Activated naive CD4-positive, alpha-beta T cell treated with anti-CD3 and anti-CD28 coated beads, Interleukin-2, amount 50 U/mL, for 16 hours (primary cell): ENCODE data around the gene CMSS1.

Experiments
- DNase-seq: peaks from one replicate; pipeline ENCODE4 v3.0.0-alpha.2; 2020

The CMSS1 gene

GRCh38 chr3:100068826-100069225 is 251.2 kb downstream of the CMSS1 start:
- DNase-seq = peak; percentile 79

- DNase-seq = no peak
These were observed 251.8 kb downstream of the CMSS1 start for GRCh38 chr3:100069472-100069871.

- no peak for DNase-seq
These were observed 254.8 kb downstream of the CMSS1 start for GRCh38 chr3:100072326-100073048.

- no peak for DNase-seq
These were observed 255.5 kb downstream of the CMSS1 start for GRCh38 chr3:100073049-100073713.

- DNase-seq = no peak
These were observed 256.1 kb downstream of the CMSS1 start for GRCh38 chr3:100073714-100074307.

- DNase-seq = no peak
These were observed 257.5 kb downstream of the CMSS1 start for GRCh38 chr3:100075196-100075595.

GRCh38 chr3:100075851-100076730 is 258.4 kb downstream of the CMSS1 start:
- no peak for DNase-seq

GRCh38 chr3:100076731-100077529 is 259.3 kb downstream of the CMSS1 start:
- no peak for DNase-seq

- DNase-seq = no peak
These were observed 261.7 kb downstream of the CMSS1 start for GRCh38 chr3:100079328-100079727.

GRCh38 chr3:100080573-100080972 is 262.9 kb downstream of the CMSS1 start:
- no peak for DNase-seq

- no peak for DNase-seq
These were observed 263.6 kb downstream of the CMSS1 start for GRCh38 chr3:100081311-100081710.

GRCh38 chr3:100081986-100082692 is 264.5 kb downstream of the CMSS1 start:
- DNase-seq = no peak

GRCh38 chr3:100082714-100083113 is 265.1 kb downstream of the CMSS1 start:
- no peak for DNase-seq

GRCh38 chr3:100083209-100083608 is 265.5 kb downstream of the CMSS1 start:
- DNase-seq = no peak

- no peak for DNase-seq
These were observed 266.6 kb downstream of the CMSS1 start for GRCh38 chr3:100084100-100084806.

- DNase-seq = no peak
These were observed 268.7 kb downstream of the CMSS1 start for GRCh38 chr3:100086401-100086800.

GRCh38 chr3:100087198-100087597 is 269.5 kb downstream of the CMSS1 start:
- DNase-seq = no peak

GRCh38 chr3:100088735-100089368 is 271.2 kb downstream of the CMSS1 start:
- DNase-seq = no peak

GRCh38 chr3:100089812-100090668 is 272.4 kb downstream of the CMSS1 start:
- DNase-seq = no peak

GRCh38 chr3:100090669-100091005 is 273.0 kb downstream of the CMSS1 start:
- DNase-seq = no peak
